EL (cell line): Measurements from ENCODE around the gene VPS18.
A peak's percentile ranks its signal among the peaks of the same experiment; 100 is the strongest.

Source experiments
- DNase-seq: peaks from one replicate; pipeline ENCODE4 v3.0.0-alpha.2; 2016

Gene VPS18

DNA sequence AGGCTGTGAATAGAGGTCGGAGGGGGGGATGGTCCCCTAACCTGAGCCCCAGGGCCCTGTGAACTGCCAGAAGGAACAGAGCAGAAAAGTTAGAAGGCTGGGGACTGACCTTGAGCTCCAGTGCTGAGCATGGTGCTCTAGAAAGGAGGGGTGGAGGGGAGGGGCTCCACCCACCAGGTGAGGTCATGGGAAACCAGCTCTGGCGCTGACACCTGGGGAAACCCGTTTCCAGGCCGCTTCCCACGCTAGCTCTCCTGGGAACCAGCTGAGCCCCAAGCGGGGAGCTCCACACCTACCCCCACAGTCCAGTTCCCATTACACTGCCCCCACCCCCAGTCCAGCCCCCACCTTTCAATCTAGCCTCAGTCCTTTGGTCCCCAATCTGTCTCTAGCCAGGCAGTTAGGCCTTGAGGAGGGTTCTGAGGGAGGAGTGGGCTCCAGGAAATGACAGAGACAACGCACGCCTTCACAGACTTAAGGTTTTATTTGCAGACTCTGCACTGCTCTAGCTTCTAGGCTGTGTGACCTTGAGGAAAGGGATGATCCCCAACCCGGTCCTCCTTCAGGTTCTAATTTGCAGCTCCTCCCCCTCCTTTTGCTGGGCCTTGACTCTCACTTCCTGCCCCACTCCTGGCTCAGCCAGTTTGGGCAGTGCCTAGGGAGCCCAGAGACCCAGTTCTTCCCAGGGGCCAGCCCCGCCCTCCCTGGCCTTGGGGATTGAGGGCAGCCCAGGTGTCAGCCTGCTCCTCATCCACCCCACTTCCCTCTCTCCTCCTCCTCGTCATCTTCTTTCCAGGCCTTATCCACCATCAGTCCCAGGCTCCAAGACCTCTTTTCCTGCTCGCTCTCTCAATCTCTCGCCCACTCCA, 22.3 kb upstream of the VPS18 start:
- DNase-seq, result no peak

DNA sequence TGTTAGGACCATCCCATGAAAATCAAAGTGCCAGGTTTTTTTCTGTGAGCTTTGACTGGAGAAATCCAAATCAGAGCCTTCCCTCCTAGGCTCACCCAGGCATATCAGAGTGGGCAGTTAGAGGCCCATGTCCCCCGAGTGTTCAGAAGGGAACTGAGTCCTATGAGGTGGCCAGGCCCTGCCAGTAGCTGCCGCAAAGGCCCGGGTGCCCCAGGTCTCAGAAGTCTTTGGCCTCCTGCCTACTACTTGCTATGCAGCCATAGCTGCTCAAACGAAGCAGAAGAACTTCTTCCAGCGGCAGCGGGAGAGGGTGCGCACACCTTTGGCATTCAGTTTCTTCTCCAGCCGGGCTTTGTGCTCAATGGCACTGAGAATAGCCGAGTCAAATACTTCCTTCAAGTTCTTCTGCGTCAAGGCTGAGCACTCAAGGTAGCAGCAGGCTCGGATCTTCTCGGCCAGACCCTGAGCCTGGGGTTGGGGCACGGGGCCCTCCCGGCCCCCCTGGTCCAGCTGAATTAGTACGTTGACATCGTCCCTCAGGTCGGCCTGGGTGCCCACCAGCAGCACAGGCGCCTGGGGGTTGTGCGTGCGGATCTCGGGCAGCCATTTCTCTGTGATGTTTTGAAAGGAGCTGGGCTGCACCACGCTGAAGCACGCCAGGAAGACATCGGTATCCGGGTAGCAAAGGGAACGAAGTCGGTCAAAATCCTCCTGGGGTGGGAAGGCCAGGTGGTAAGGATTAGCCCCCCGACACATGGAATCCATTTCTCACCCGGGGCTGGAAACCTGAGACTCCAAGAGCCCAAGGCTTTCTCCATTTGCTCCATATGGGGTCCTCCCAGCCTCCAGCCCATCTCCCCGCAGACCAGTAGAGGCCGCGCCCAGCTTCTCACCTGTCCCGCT, 21.2 kb upstream of the VPS18 start:
- no peak for DNase-seq

DNA sequence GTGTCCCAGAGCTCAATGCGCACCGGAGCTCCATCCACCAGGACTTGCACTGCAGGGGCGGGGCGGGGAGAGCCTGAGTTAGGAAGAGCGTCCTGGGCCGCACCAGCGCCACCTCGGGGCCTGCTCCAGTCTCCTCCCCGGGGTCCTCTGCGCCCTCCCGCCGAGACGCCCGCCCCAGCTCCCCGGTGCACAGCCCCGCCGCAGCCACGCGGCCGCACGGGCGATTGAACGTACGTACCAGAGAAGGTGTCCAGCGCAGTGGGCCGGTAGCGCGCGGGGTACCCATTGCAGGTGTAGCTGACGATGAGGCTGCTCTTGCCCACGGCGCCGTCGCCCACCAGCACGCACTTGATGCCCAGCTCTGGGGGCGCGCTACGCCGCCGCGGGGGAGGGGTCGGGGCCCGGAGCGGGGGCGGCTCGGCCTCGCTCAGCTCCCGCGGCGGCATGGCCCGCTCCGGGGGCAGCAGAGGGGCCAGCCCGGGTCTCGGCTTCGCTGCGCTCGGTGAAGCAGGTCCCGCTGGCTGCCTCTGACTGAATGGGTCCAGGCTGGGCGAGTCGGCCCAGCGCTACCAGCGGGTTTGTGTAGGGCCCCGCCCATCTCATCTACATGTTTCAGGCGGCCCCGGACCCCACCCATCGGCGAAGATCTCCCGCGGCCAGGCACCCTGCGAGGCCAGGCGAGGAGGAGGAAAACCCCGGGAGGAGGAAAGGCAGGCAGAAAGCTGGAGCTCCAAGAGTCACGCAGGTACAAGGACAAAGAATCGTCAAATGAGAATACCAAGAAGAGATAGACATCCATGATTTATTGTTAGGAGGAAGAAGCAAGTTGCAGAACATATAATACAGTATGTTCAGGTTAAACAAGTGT, 20.3 kb upstream of the VPS18 start, which contains the start of gene RHOV:
Gene RHOV (minus strand): TSS at position 541 of the 868 bp plus-strand sequence. CDS start 95 bp downstream, at position 446.
- DNase-seq, result peak; percentile 69

DNA sequence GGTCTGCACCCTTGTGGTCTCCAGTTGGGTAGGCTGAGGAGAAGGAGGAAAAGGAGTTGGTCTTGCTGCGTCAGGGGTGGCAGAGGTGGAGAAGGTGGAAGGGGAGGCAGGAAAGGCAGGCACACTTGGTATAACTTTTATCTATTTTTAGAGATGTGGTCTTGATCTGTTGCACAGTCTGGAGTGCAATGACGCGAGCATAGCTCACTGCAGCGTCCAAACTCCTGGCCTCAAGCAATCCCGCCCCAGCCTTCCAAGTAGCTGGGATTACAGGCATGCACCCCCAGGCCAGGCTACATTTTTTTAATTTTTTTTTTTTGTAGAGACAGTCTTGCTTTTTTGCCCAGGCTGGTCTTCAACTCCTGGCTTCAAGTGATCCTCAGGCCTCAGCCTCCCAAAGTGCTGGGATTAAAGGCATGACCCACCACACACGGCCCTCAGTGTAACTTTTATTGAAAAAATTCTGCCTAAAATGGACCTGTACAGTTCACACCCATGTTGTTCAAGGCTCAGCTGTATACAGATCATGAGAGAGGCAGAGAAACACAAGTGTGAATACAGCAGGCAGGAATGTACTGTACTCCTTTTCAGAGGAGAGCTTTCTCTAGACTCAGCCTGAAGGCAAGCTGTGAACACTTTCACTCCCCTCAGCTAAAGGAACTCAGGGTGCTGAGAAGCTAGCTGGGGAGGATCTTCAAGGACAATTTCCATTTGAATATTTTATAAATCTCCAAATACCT, 18.1 kb upstream of the VPS18 start:
- peak; percentile 72 for DNase-seq

DNA sequence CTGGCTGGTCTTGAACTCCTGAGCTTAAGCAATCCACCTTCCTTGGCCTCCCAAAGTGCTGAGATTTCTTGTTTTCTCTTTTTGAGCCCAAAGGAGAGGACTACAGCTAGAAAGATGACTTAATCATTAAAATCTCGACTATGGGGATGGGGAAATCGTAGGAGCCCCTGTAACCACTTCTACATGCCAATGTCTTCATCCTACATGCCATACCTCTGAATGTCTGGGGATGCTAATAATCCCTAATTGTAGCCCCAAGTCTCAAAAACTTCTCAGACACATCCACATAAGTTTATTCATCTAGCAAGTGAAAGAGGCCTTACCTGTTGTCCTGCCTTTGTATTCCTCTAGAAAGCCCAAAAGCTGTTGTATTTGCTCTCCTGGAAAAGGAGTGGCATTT, 16.6 kb upstream of the VPS18 start:
- peak; percentile 45 for DNase-seq

DNA sequence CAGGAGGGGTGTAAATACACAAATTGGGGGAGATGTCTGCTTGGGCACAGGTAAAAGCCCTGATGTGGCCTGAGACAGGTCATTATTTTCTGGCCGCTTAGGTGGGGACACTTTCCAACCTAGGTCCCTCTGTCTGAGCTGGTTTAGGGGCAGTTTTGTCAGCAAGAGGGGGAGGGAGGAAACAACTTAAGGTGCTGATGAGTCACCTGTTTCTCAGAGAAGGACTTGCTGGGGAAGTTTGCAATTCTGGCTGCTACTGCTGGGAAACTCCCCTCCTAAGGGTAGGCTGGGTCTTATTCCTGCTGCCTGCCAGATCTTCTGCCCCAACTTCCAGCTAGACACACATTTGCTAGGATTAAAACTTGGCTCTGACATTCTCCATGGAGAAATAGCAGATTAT, 15.5 kb upstream of the VPS18 start:
- peak; percentile 58 for DNase-seq

DNA sequence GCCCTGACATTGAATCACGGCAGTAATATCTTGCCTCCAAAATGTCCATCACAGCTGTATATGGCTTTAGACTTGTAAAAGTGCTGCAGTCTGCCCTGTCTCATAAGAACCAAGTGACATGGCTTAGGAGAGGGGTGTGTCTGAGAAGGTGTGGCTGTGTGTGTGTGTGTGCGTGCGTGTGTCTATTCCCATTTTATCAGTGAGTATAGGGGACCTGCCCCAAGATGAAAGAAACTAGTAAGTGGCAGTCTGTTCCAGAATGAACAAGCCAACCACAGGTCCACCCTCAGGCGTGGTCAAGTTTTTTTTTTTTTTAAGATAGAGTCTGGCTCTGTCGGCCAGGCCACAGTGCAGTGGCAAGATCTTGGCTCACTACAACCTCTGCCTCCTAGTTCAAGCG, 14.6 kb upstream of the VPS18 start:
- DNase-seq, result no peak

DNA sequence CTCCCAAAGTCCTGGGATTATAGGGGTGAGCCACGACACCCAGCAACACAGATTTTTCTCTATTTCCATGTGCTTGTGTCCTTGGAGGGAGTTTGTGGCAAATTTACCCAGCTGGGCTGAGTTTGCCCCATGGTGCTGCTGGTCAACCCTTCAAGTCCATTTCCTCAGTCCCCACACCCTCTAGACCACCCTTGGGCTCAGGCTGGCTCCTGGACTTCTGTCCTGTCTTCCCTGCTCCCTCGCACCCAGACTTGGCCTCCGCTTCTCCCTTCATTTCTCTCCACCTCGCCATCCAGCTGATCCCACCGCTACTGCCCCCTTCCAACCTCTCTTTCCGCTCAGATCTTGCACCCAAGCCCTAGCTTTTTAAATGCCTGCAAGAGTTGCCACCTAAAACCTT, 12.9 kb upstream of the VPS18 start:
- no peak for DNase-seq

DNA sequence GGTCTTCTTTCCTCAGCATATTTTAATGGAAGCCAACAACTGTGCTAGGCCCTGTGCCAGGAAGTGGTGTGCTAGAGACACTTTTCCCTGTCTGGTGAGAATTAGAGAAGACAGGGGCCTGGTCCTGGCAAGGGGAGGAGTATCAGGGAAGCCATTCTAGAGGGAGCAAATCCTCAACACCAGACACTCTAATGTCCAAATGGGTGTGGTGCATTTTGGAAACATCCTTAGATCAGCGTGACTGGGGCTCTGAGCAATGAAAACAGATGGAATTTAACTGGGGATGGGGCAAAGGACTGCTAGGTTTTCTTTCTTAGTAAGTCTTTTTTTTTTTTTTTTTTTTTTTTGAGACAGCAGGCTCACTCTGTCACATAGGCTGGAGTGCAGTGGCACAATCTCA, 7.7 kb upstream of the VPS18 start:
- no peak for DNase-seq

DNA sequence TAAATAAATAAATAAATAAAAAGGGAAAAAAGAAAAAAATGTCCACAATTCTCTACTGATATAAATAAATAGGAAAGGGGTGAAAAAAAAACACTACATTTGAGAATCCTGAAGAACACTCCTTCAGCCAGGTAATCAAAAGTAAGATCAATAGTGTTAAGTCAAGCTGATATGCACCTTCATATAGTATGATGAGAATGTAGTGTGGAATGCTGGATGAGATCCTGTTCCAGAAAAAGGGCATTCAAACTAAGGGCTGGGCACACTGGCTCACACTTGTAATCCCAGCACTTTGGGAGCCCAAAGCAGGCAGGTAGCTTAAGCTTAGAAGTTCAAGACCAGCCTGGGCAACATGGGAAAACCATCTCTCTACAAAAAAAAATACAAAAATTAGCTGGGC, 5.1 kb upstream of the VPS18 start:
- no peak for DNase-seq

DNA sequence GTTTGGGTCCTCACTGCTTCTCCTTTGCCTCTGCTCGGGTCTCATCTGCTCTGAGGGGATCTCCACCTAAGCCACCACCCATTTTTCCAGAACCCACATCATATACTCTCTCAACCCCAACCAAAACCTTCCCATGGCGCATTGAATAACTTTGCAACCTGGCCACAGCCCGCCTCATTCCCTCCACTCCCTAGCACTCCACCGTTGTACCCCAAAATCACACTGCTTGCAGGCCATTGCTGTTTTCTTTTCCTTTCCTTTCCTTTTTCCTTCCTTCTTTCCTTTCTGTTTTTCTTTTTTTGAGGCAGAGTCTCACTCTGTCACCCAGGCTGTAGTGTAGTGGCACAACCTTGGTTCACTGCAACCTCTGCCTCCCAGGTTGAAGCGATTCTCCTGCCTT, 3.1 kb upstream of the VPS18 start:
- DNase-seq, result no peak

DNA sequence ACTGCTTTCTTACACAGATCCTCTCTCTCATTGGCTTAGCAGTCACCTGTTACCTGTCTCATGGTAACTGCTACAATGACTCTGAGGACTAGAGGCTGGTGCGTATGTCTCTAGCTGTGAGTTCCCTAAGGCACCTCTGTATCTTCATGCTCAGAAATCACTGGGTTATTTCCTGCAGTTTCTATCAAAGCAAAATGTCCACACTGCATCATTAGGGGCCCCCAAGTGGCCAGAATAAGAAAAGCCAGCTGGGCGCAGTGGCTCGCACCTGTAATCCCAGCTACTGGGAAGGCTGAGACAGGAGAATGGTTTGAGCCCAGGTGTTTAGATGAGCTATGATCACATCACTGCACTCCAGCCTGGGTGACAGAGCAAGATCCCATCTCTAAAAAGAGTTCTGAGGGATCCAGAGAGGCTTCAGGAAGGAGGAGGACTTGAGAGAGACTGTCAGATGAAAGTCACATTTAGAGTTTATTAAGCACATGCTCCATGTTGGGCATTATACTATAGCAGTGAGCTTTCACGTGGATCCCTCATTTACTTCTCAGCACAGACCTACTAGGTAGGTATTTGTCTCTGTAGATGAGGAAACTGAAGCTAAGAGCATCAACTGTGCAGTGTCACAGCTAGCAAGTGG, 2.3 kb upstream of the VPS18 start:
- DNase-seq, result peak; percentile 53

DNA sequence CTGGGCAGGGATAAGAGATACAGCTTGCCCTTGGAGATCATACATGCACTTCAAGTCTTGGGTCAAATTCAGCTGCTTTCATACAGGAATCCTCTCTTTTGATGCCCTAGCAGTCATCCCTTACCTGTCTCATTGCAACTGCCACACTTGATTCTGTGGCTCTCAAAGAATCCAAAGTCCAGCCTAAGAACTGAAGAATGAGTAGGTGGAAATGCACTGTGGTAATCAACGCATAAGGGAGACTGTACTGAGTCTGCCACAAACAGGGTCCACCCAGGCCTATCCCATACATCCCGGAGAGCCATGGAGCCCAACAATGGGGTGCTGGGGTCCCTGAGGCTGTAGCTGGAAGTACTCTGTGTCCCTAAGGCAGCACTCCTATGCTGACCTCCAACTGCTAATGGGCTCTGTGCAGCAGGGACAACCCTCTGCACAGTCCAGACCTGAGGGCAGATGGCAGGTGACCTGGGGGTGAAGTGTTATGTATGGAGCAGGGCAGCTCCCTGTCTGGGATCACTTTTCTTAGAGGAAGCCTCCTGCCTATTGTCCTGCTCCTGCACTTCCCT, 1.7 kb upstream of the VPS18 start:
- no peak for DNase-seq

DNA sequence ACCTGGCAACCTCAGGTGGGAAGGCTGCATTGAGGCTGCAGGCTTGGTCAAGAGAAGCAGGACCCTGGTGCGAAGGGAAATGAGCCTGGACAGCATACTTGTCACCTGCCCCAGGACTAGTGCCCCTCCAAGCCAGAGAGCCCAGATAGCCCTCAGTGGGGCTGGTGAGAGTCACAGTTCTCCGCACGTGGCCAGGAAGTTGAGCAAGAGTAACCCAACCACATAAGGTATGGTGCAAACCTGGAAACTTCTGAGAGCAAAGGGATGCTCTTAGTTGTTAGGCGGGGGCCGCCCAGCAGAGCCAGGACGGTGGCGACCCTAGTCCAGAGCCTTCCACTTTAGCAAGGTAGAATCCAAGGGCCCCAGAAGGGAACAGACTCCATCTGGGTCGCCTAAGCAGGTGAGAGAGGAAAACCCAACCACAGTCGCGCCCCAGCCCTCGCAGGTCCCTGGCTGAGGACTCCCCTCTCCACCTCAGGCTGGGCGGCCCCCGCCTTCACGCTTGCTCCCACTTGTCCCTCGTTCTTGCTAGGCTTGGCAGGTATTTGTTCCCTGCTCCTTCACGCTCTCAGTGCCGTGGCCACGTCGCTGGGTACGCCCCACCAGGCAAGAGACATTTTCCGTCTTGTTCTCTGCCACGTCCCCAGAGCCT, 1.1 kb upstream of the VPS18 start:
- no peak for DNase-seq

DNA sequence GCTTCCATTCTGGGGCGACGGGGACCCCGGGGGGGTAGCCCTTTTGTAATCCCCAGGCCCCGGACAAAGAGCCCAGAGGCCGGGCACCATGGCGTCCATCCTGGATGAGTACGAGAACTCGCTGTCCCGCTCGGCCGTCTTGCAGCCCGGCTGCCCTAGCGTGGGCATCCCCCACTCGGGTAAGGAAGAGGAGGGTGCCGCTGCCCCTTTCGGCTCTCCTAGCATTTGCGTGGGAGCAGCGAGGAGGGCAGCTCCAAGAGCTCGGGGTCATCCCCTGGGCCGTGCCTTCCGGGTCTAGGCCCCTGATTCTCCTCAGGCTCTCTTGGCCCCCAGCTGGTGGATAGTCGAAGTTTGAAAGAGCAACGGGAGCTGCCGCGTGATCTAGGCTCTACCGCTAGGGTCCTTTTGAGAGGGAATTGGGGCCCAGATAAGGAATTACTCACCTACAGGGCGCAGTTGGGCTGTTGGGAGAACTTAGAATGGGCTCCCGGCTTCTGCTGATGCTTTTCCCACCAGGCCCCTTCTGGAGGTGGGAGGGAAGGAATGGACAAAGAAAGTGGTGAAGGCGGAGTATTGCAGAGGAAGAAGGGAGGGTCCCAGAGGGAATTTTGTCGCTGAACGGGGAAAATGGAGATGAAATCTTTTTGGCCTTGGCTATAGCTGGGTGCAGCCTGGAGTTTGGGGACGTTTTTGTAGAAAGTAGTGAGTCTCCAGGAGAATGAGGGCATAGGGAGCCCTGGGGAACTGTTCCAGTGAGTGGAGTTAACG, 615 bp downstream of the VPS18 start:
- DNase-seq, result peak; percentile 83

DNA sequence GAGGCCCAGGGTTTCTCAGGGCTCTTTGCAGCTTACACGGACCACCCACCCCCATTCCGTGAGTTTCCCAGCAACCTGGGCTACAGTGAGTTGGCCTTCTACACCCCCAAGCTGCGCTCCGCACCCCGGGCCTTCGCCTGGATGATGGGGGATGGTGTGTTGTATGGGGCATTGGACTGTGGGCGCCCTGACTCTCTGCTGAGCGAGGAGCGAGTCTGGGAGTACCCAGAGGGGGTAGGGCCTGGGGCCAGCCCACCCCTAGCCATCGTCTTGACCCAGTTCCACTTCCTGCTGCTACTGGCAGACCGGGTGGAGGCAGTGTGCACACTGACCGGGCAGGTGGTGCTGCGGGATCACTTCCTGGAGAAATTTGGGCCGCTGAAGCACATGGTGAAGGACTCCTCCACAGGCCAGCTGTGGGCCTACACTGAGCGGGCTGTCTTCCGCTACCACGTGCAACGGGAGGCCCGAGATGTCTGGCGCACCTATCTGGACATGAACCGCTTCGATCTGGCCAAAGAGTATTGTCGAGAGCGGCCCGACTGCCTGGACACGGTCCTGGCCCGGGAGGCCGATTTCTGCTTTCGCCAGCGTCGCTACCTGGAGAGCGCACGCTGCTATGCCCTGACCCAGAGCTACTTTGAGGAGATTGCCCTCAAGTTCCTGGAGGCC, 5.4 kb downstream of the VPS18 start:
- no peak for DNase-seq

DNA sequence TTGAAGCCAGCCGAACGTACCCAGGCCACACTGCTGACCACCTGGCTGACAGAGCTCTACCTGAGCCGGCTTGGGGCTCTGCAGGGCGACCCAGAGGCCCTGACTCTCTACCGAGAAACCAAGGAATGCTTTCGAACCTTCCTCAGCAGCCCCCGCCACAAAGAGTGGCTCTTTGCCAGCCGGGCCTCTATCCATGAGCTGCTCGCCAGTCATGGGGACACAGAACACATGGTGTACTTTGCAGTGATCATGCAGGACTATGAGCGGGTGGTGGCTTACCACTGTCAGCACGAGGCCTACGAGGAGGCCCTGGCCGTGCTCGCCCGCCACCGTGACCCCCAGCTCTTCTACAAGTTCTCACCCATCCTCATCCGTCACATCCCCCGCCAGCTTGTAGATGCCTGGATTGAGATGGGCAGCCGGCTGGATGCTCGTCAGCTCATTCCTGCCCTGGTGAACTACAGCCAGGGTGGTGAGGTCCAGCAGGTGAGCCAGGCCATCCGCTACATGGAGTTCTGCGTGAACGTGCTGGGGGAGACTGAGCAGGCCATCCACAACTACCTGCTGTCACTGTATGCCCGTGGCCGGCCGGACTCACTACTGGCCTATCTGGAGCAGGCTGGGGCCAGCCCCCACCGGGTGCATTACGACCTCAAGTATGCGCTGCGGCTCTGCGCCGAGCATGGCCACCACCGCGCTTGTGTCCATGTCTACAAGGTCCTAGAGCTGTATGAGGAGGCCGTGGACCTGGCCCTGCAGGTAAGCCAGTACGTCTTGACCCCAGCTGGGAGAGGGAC, 6.2 kb downstream of the VPS18 start:
- DNase-seq, result no peak

DNA sequence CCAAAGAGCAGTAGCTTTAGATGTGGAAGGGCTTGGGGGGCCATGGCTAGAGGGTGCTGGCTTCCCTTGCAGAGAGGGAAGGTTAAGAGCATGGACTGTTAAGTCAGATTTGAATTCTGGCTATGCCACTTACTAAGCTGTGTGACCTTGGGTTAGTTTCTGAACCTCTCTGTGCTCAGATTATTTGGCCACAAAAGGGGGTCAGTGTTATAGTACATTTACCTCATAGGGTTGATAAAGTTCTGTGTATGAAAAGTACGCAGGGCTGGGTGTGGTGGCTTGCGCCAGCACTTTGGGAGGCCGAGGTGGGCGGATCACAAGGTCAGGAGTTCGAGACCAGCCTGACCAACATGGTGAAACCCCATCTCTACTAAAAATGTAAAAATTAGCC, 6.8 kb downstream of the VPS18 start:
- no peak for DNase-seq
